Osteoblast (primary cell): ENCODE data around the gene IPO11. TPM values are rescaled to one million over a fixed set of nuclear protein-coding genes. Genes with fewer than 3 reads are reported as not detected.

Experiments used
- DNase-seq: peaks from one replicate; pipeline ENCODE4 v3.0.0; 2011; ENCODE audit warnings: low spot score, mixed read lengths; ENCODE audit not compliant: insufficient read length; ENCODE audit errors: missing footprints
- H2AFZ ChIP-seq: 2 replicates; pipeline ENCODE4 v1.6.0; 2011; ENCODE audit warnings: mild to moderate bottlenecking, low read length
- H3K27ac ChIP-seq: 2 replicates; pipeline ENCODE4 v1.5.1; 2011; ENCODE audit warnings: mild to moderate bottlenecking, low read depth, low read length, moderate library complexity
- H3K27me3 ChIP-seq: 2 replicates; pipeline ENCODE4 v1.6.0; 2012; ENCODE audit warnings: mild to moderate bottlenecking, control low read depth, inconsistent platforms, low read length, moderate library complexity; ENCODE audit not compliant: insufficient read depth
- H3K36me3 ChIP-seq: 2 replicates; pipeline ENCODE4 v1.5.1; 2011; ENCODE audit warnings: mild to moderate bottlenecking, low read length, control low read depth, moderate library complexity; ENCODE audit not compliant: insufficient read depth
- H3K4me1 ChIP-seq: 2 replicates; pipeline ENCODE4 v1.5.1; 2011; ENCODE audit warnings: mild to moderate bottlenecking, low read length, control low read depth, moderate library complexity; ENCODE audit not compliant: insufficient read depth
- H3K4me2 ChIP-seq: 2 replicates; pipeline ENCODE4 v1.6.0; 2011; ENCODE audit warnings: mild to moderate bottlenecking, low read length; ENCODE audit not compliant: insufficient read depth
- H3K4me3 ChIP-seq: fragments of 200-600 bp; sonication (generic); 3 replicates; pipeline ENCODE4 v1.5.1; 2012; ENCODE audit warnings: mild to moderate bottlenecking, low read length, inconsistent platforms; ENCODE audit not compliant: insufficient read depth
- H3K79me2 ChIP-seq: 2 replicates; pipeline ENCODE4 v1.6.0; 2012; ENCODE audit warnings: mild to moderate bottlenecking, low read length, control low read depth, inconsistent platforms; ENCODE audit not compliant: insufficient read depth
- H3K9me3 ChIP-seq: 2 replicates; pipeline ENCODE4 v1.5.1; 2011; ENCODE audit warnings: low read depth, low read length, control low read depth
- H4K20me1 ChIP-seq: 2 replicates; pipeline ENCODE4 v1.6.0; 2012; ENCODE audit warnings: mild to moderate bottlenecking, low read length, control low read depth; ENCODE audit not compliant: insufficient read depth
- total RNA-seq: library from RNA; depleted of rRNA; stranded (reverse); fragments of >200 nt; gene quantifications from 2 replicates; pipeline ENCODE4 v1.2.3, GENCODE V29; 2012
- TF ChIP-seq, protein P1 (sequence below): IDR thresholded peaks from 2 replicates; pipeline ENCODE4 v1.5.1; 2011; ENCODE audit warnings: mild to moderate bottlenecking, low read depth, low read length, moderate library complexity; ENCODE audit errors: extremely low read depth

IPO11 gene
- total RNA-seq, 1 donor = 24.2 TPM

DNA sequence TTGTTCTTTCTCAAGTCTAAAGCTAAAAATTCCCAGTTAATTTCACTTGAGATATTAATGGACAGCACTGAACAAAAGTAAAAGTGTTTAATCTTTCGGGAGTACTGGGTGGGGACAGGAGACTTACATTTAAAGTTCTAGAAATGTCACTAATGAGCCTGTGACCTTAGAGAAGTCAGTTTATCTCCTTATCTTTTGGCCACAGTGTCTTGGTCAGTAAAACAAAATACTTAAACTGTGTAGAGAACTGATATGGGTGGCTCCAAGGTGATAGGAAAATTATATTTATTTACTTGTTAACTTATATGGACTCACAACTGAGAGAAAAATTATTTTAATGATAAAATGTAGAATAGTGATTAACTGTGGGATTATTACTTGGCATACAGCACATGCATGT lies 8.9 kb downstream of the IPO11 start:
- Histone ChIP-seq H4K20me1 (peaks cover 2% of the 10 kb centered on the region), H3K4me2 (no peak overlapping the region), H3K27ac (no peak overlapping the region), H3K36me3 (no peaks in the 10 kb centered on the region), H3K79me2 (peaks cover 73% of the 10 kb centered on the region), H3K4me3 (no peak overlapping the region), H3K4me1 (no peaks in the 10 kb centered on the region), H3K27me3 (no peaks in the 10 kb centered on the region), H3K9me3 (no peaks in the 10 kb centered on the region), H2AFZ (no peak overlapping the region)
- TF ChIP-seq, protein P1, sequence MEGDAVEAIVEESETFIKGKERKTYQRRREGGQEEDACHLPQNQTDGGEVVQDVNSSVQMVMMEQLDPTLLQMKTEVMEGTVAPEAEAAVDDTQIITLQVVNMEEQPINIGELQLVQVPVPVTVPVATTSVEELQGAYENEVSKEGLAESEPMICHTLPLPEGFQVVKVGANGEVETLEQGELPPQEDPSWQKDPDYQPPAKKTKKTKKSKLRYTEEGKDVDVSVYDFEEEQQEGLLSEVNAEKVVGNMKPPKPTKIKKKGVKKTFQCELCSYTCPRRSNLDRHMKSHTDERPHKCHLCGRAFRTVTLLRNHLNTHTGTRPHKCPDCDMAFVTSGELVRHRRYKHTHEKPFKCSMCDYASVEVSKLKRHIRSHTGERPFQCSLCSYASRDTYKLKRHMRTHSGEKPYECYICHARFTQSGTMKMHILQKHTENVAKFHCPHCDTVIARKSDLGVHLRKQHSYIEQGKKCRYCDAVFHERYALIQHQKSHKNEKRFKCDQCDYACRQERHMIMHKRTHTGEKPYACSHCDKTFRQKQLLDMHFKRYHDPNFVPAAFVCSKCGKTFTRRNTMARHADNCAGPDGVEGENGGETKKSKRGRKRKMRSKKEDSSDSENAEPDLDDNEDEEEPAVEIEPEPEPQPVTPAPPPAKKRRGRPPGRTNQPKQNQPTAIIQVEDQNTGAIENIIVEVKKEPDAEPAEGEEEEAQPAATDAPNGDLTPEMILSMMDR = no peak
- DNase-seq = no peak

DNA sequence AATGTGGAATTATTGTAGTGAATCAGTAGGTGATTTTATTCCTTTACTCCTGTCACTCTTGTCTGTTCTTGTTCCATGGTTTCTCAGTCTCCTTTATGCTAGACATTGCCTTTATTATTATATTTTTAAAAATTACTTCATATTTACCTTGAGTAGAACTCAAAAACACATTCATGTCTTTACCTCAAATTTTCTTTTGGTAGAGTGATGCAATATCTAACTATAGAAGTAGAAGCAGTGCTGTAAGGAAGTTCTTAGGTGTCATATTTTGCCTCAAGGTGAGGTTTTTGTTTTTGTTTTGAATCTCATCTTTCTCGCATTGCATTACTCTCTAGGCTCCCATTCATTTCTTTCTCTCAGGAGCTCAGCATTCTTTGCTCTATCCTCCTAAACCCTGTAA lies 12.2 kb downstream of the IPO11 start:
- H3K9me3 ChIP-seq = no peaks in the 10 kb centered on the region
- no peaks in the 10 kb centered on the region for H3K36me3 ChIP-seq
- peaks cover 2% of the 10 kb centered on the region for H4K20me1 ChIP-seq
- H3K79me2 ChIP-seq = peaks cover 64% of the 10 kb centered on the region
- no peaks in the 10 kb centered on the region for H3K4me1 ChIP-seq
- H3K27me3 ChIP-seq = no peaks in the 10 kb centered on the region
- TF ChIP-seq, protein P1 = no peak
- no peak overlapping the region for H3K4me2 ChIP-seq
- no peak overlapping the region for H3K4me3 ChIP-seq
- no peak overlapping the region for H3K27ac ChIP-seq
- DNase-seq = no peak
- no peak overlapping the region for H2AFZ ChIP-seq

DNA sequence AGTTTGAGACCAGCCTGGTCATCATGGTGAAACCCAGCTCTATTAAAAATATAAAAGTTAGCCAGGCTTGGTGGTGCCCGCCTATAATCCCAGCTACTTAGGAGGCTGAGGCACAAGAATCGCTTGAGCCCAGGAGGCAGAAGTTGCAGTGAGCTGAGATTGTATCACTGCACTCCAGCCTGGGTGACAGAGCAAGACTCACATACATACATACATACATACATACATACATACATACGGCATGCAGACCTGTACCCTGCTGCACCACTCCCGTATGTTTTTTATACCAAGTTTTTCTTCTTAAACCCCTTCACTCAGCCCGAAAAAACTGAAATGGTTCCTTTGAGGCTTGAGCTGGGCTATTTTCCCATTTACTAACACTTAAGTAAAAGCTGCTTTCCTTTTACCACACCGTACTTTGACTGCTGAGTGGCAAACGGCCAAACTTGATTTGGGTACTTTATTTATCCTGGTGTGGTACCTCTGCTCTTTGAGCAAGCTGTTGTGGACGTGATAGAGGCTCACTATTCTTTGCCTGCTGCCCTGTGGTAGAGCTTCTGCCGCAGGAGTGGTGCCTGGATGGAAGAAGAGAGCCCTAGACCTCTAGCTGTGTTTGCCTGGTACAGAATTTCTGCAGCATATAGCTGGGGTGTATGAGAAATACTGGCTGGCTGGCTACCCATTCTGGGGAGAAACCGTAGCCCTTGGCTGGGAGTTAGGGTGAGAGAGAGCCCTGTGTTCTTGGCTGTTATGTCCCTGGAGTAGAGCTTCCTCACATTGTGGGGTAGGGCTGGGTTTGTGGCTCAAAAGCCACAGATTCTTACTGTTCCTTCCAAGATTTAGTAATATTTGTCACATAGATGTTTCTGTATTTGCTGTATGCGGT lies 19.4 kb downstream of the IPO11 start:
- DNase-seq = no peak
- H3K4me2 ChIP-seq = peak overlapping the region; percentile 76
- peaks cover 3% of the 10 kb centered on the region for H4K20me1 ChIP-seq
- peaks cover 74% of the 10 kb centered on the region for H3K79me2 ChIP-seq
- H3K9me3 ChIP-seq = no peaks in the 10 kb centered on the region
- peak overlapping the region; percentile 48 for H3K4me3 ChIP-seq
- H3K27ac ChIP-seq = no peak overlapping the region
- peaks cover 5% of the 10 kb centered on the region for H3K4me1 ChIP-seq
- TF ChIP-seq, protein P1 = no peak
- peak overlapping the region; percentile 84 for H2AFZ ChIP-seq
- H3K36me3 ChIP-seq = no peaks in the 10 kb centered on the region
- no peaks in the 10 kb centered on the region for H3K27me3 ChIP-seq

DNA sequence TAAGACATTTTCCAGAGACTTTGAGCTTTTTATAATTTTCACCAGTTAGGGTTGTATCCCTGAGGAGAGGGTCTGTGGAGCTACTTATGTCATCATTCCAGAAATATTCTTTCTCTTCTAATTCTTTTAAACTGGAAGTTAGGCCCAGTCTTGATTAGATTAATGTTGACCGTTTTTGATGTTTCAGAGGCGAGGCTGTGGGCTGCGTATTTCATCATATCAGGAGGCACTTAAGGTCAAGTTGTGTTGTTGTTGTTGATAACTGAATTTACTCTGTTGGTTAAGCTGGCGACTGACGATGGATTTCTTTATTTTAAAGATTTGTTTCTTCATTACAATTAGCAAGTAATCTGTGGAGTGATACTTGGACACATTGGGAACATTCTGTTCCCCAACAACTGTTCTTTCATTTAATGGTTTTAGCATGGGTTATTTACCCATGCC lies 20.1 kb downstream of the IPO11 start:
- Histone ChIP-seq H4K20me1 (peaks cover 3% of the 10 kb centered on the region), H3K79me2 (peaks cover 68% of the 10 kb centered on the region), H3K4me2 (peak overlapping the region; percentile 76), H2AFZ (peak overlapping the region; percentile 37), H3K9me3 (no peaks in the 10 kb centered on the region), H3K27ac (no peak overlapping the region), H3K4me3 (no peak overlapping the region), H3K27me3 (no peaks in the 10 kb centered on the region), H3K4me1 (peaks cover 5% of the 10 kb centered on the region), H3K36me3 (no peaks in the 10 kb centered on the region)
- TF ChIP-seq, protein P1 = no peak
- no peak for DNase-seq
